ENCODE results near the gene CNTN1. TPM values are rescaled to one million over a fixed set of nuclear protein-coding genes. Genes with fewer than 3 reads are reported as not detected.

Gene CNTN1
- total RNA-seq, 1 donor from 2014 or later: 2.3 TPM

DNA sequence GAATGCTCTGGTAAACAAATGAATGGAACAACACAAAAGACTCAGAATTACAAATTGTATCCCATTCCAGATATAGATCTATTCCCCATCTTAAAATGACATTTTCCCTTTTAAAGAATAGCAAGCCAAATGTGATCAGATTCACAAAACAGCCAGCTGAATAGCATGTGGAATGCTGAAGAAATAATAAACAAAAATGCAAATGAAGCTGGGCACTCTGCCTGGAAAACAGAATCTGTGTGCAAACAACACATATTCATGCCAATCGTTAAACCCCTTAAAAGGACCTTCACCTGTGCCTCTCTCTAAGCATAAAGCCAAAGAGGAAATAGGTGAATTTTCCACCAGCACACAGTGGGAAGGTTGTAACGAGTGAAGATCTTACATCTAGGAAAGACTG is 428.0 kb downstream of the CNTN1 start:
- TF ChIP-seq CTCF (conservative IDR thresholded peaks at IDR 0.05; ENCODE audit: low read depth, low read length): no peak
- DNase-seq (ENCODE audit: low read depth): no peak
- no peak overlapping the region for H3K4me3 ChIP-seq (ENCODE audit: low read depth, low read length)

- no peak for DNase-seq (ENCODE audit: low read depth)
- TF ChIP-seq CTCF (conservative IDR thresholded peaks at IDR 0.05; ENCODE audit: low read depth, low read length): no peak
- H3K4me3 ChIP-seq (ENCODE audit: low read depth, low read length): no peak overlapping the region
Observed at GRCh38 chr12:41121374-41121773, 429.1 kb downstream of the CNTN1 start.
